Brain microvascular endothelial cell (primary cell): Measurements from ENCODE around the gene MELTF.

Experiments
- DNase-seq: peaks from one replicate; pipeline ENCODE4 v3.0.0-alpha.2; 2020
- H3K27ac ChIP-seq: fragments of 250-450 bp; sonication (Bioruptor Pico); 2 replicates; pipeline ENCODE4 v1.5.1; 2020; ENCODE audit warnings: mild to moderate bottlenecking, moderate library complexity
- H3K27me3 ChIP-seq: fragments of 250-450 bp; sonication (Bioruptor Pico); replicated peaks from 2 replicates; pipeline ENCODE4 v1.5.1; 2020; ENCODE audit warnings: mild to moderate bottlenecking
- H3K36me3 ChIP-seq: fragments of 250-450 bp; sonication (Bioruptor Pico); replicated peaks from 2 replicates; pipeline ENCODE4 v1.5.1; 2020; ENCODE audit warnings: mild to moderate bottlenecking
- H3K4me3 ChIP-seq: 2 replicates; pipeline ENCODE4 v1.5.1; 2011; ENCODE audit warnings: low read depth, mild to moderate bottlenecking, control low read depth, low read length, moderate library complexity
- in situ Hi-C: cut with HindIII; loops from 2 replicates; pipeline ENCODE4 v1.10.0; 2017; ENCODE audit warnings: low sequenced_read_pairs, low pct_ligation_motif_present
- TF ChIP-seq, protein P1 (sequence below): IDR thresholded peaks from 2 replicates; pipeline ENCODE4 v1.5.1; 2011; ENCODE audit warnings: low read depth, mild to moderate bottlenecking, moderate library complexity, low read length, control low read depth, inconsistent platforms; ENCODE audit errors: missing control alignments

Gene MELTF

DNA sequence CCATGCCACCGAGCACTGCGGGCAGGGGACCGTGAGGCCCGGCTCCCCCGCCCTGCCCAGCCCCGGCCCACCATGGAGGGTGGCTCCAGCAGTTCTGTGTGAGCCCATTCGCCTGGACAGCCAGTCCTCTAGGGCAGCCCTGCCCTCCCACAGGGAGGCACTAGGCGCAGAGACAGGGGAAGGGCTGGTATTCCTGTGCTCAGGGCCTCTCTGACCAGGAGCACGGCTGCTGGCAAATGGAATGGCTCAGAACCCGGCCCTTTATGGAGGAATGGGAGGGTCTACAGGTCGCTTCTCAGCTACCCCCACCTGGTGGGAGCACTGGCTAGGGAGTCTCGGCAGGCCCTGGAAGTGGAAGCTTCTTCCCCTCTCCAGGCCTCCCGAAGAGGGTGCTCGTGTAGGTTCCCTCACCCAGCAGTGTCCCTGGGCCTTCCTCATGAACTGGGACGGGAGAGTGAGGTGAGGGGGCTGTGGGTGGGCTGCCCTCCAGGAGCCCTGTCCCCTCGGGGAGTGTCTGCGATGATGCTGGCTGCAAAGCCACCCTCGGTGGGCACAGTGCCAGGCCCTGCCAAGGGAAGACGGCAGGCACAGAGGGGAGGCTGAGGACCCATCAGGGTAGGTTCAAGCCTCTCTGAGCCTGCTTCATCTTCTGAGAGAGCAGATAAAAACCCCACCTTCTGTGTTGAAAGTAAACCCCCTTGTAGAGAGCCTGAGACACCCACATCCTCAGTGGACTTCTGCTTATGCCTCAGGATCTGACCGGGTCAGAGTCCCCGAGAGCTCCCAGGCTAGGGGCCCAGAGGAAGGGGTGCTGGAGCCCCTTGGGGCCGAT, 1.5 kb downstream of the MELTF start:
- TF ChIP-seq, protein P1, sequence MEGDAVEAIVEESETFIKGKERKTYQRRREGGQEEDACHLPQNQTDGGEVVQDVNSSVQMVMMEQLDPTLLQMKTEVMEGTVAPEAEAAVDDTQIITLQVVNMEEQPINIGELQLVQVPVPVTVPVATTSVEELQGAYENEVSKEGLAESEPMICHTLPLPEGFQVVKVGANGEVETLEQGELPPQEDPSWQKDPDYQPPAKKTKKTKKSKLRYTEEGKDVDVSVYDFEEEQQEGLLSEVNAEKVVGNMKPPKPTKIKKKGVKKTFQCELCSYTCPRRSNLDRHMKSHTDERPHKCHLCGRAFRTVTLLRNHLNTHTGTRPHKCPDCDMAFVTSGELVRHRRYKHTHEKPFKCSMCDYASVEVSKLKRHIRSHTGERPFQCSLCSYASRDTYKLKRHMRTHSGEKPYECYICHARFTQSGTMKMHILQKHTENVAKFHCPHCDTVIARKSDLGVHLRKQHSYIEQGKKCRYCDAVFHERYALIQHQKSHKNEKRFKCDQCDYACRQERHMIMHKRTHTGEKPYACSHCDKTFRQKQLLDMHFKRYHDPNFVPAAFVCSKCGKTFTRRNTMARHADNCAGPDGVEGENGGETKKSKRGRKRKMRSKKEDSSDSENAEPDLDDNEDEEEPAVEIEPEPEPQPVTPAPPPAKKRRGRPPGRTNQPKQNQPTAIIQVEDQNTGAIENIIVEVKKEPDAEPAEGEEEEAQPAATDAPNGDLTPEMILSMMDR, result no peak
- in situ Hi-C loops, result no loop called here
- Histone ChIP-seq H3K27ac (no peak overlapping the region), H3K4me3 (peak overlapping the region; percentile 47), H3K36me3 (no peaks in the 10 kb centered on the region), H3K27me3 (no peaks in the 10 kb centered on the region)
- DNase-seq, result no peak

DNA sequence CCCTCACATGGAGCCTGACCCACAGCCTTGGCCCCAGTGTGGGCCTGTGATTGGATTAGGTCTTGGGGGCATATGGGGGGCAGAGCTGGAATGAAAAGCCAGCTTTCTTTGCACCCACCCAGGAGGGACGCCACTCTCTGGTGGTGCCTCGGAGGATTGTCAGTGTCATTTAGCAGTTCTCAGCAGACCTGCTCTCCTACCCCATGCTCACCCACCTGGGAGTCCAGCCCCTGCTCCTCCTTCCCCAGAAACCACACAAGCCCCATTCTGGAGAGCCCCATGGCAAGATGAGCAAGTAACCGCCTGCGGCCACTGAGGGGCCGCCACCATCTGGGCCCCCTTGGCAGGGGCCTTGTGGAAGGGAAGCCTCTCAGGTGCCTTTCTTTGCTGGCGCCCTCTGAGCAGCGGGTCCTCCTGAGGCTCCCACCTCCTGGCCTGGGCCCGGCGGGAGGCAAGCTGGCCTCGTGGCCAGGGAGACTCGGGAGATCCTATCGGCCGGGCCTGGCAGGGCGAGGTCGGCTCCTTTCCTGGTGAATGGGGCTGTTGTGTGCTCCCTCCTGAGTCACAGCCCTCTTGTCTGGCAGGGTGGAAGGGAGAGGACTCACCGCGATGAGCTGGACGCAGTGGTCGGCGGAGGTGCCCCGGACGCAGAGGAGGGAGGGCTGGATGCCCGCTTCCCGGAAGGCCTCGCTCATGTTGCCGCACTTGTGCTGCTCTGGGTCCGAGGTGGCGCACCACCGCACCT, 2.3 kb downstream of the MELTF start:
- in situ Hi-C loops, result no loop called here
- H3K4me3 ChIP-seq, result no peak overlapping the region
- H3K27ac ChIP-seq, result no peak overlapping the region
- no peaks in the 10 kb centered on the region for H3K27me3 ChIP-seq
- no peak for DNase-seq
- TF ChIP-seq, protein P1, result no peak
- no peaks in the 10 kb centered on the region for H3K36me3 ChIP-seq

DNA sequence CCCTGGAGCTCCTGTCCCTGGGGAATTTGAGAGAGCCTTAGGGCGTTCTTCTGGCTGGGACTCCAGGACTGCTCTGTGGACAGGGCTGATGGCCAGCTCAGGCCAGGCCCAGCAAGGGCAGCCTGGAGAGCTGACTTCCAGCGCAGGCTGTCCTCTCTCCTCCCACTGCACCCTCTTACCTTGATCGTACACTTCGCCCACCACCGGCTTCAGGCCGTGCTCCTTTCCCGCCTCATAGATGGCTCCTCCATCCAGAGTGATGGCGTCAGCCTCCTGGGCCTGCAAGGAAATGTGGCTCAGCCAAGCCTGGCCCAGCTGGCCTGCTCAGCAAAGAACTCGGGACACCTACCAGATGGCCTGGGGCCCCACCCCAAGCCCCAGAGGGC, 3.1 kb downstream of the MELTF start:
- Histone ChIP-seq H3K27me3 (no peaks in the 10 kb centered on the region), H3K36me3 (no peaks in the 10 kb centered on the region), H3K4me3 (no peak overlapping the region), H3K27ac (no peak overlapping the region)
- TF ChIP-seq, protein P1, result no peak
- in situ Hi-C loops, result no loop called here
- DNase-seq, result no peak

DNA sequence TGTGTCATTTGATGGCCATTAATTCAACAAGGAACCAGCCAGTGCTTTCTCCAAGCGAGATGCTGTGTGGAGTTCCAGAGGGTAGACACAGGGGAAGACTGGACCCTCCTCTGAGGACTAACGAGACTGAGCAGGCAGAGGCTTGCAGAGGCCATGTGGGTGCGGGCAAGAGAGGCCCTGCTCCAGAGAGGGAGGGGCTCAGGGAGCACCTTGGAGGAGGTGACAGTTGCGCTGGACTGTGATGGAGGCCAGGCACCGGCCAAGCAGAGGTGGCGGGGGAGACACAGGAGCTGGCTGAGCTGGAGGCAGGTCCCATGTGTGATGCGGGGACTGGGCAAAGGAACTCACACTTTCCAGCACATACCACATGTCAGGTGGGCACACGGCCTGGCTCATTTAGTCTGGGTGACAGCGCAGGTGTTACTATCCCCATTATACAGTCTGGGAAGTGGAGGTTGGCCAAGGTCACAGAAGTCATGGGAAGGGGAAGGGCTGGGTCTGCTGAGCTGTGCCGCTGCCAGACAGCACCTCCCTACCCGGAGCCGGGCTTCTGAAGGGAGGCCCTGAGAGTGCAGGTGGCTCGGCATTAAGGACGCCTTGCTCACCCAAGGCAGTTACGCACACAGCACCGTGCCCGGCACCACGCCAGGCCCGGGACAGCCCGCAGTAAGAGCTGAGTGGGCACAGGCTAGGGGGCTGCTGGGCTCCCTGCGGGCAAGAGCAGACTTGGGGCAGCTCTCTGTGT, 3.7 kb downstream of the MELTF start:
- in situ Hi-C loops, result no loop called here
- H3K36me3 ChIP-seq, result no peaks in the 10 kb centered on the region
- H3K27me3 ChIP-seq, result no peaks in the 10 kb centered on the region
- no peak overlapping the region for H3K27ac ChIP-seq
- TF ChIP-seq, protein P1, result no peak
- H3K4me3 ChIP-seq, result no peak overlapping the region
- DNase-seq, result no peak

DNA sequence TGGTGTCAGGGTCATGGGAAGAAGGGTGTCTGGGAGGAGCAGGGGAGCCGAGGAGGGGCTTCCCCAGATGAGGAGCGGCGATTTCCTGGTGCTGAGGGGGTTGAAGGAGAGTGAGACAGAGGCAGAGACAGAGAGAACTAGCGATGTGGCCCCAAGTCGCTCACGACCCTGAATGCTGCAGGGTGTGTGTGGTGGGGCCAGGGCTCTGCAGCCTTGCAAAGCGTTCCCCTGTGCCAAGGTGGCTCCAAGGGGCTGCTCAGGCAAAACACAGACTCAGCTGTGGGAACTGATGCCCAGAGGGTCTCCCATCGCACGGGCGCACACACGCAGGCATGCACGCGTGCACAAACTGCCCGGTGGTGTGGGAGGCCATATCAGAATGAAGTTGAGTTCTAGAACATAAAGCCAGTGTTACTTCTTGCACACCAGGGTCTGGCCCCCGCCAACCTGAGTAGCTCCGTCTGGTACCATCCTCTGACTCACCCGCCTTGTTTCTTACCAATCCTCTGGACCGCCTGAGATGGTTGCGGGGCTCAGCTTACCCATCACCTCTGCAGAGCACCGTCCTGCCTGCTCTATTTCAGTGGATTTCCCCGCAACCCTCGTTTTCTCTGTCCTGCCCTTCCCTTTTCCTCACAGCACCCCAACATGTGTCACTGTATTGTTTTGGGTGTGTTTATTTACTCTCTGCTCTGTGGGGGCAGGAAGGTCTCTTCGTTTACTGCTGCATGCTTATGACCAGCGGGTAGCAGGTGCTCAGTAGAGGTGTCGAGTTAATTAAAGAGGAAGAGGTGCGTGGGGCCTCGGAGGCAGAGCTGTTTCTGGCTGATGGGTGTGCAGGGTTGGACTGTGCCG, 4.5 kb downstream of the MELTF start:
- TF ChIP-seq, protein P1, result no peak
- Histone ChIP-seq H3K36me3 (no peaks in the 10 kb centered on the region), H3K27ac (no peak overlapping the region), H3K4me3 (no peak overlapping the region), H3K27me3 (no peaks in the 10 kb centered on the region)
- no peak for DNase-seq
- in situ Hi-C loops, result no loop called here
